NCI-H524 treated with DMSO at 0.1 percent for 48 hours (cell line): ENCODE data around the gene GSX1.
"Not testable (repeated sequence)": the region's sequence is repeated elsewhere in the genome, so short reads cannot be mapped to it uniquely, and the experiment has no call there.

Experiments used
- DNase-seq: peaks from one replicate; lab custom pipeline; 2025; lab: John Stamatoyannopoulos, UW

The GSX1 gene

DNA sequence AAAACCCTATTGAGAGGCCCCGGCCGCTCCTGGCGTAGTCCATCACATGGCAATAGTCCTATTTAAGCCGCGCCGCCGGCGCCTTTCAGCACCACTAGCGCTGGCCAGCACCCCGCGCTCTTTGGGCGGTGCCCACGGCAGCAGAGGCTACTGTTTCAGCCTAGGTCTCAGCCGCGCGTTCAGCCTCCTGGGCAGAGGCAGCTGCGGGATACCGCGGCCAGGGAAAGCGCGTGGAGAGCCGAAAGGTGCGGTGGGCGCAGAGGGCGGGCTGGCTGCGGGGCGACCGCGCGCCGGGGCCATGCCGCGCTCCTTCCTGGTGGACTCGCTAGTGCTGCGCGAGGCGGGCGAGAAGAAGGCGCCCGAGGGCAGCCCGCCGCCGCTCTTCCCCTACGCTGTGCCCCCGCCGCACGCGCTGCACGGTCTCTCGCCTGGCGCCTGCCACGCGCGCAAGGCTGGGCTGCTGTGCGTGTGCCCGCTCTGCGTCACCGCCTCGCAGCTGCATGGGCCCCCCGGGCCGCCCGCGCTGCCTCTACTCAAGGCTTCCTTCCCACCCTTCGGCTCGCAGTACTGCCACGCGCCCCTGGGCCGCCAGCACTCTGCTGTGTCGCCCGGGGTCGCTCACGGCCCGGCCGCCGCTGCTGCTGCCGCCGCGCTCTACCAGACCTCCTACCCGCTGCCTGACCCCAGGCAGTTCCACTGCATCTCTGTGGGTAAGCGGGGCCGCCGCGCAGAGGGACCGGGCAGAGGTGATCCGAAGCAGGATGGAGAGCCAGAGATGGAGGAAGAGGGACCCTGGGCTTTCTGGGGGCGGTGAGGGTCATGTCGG is at the start of gene GSX1:
Gene GSX1 (plus strand): TSS at position 91 of the 826 bp plus-strand sequence. CDS start 208 bp downstream, at position 299.
- no peak for DNase-seq

DNA sequence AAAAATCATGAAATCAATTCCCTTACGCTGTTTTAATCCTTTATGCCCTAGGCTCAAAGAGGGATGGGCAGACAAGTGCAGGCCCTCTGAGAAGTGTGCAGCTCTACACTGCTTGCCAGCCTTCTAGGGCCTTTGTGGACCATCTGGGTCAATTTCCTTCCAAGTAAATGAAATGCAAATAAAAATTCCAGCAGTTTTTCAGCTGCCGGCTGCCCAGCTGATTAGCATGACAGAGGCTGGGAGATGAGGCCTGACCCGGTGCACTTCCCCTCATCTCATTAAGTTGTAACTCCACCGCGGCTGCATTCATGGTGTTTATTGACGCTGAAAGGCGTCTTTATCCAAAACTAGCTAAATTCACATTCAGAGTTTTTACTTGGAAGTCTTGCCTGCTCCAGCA is 47.5 kb upstream of the GSX1 start:
- DNase-seq, result no peak

DNA sequence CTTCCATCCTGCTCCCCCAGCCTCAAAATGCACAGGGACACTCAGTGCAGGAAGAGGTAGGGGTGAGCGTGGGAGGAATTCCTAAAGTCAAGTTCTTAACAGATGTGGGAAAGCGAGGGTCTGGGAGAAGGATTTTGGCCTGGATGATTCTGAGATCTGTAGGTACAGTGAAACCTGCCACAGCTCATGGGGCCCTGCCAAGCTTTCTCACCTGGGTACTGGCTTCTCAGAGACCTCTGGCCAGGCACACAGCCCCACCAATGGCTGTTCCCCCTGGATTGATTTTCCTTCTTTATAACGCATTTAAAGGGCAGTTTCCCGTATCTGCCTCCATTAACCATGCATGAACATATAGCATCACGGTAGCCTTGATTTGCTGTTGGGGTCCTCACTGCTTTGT is 47.0 kb upstream of the GSX1 start:
- no peak for DNase-seq

DNA sequence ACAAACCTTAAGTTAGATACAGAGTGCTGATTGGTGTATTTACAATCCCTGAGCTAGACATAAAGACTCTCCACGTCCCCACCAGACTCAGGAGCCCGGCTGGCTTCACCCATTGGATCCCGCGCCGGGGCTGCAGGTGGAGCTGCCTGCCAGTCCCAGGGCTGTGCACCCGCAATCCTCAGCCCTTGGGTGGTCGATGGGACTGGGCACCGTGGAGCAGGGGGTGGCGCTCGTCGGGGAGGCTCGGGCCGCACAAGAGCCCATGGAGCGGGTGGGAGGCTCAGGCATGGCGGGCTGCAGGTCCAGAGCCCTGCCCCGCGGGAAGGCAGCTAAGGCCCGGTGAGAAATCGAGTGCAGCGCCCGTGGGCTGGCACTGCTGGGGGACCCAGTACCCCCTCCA is 44.1 kb upstream of the GSX1 start:
- not testable (repeated sequence) for DNase-seq

DNA sequence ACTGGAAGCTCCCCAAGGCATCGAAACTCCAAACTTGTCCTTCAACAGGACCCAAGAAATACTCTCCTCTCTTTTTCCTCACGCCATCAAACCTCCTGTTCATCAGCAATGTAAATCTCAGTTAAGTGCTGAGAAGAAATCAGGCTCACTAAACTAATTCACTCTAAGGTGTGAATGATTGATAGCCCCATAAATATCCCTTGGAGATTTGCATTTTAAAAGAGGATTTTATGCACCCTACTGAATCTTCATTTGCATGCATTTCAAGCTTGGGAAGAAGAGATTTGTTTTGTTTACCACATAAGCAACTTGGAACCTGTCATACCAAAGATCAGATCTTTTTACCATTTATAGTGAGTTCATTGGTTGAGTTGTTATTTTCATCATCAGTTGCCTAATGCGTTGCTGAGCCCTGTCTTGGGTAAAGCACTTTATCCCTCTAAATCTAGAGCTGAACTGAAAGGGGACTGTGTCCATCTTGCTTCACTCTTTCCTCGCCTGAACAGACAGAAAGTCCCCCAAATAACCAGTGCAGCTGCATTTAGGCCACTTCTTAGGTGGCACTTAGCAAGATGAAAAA is 40.2 kb upstream of the GSX1 start:
- no peak for DNase-seq

DNA sequence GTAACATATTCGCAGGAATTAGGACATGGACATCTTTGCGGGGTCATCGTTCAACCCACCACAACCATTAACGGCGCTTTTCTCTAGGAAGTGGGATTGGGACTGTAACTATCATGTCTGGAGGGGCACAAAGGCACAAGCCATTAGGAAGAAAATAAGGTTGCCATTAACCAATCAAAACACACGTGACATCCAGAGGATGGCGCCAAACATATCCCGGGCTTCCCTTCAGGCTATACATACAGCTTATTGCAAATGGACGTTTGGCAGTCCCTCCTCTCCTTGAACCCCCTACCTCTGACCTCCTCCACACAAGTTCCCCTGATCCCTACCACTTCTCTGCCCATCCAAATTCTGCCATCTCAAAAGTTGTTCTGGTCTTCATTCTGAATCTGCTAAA is 26.6 kb upstream of the GSX1 start:
- DNase-seq, result no peak

DNA sequence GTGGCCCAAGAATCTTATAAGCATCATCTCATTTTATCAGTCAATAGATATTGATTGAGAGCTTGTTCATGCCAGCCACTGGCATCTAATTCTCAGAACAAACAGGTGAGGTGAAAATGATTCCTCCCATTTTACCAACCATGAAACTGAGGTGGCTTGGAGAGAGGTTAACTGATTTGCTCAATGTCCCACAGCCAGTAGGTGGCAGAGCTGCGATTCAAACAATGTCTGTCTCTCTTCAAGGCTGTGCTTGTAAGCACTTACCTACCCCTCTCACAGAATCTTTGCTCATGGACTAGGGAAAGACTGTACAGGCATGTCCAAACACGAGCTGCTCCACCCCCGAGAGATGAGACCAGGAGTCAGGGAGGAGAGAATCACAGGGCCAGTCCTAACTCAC is 21.5 kb upstream of the GSX1 start:
- no peak for DNase-seq

DNA sequence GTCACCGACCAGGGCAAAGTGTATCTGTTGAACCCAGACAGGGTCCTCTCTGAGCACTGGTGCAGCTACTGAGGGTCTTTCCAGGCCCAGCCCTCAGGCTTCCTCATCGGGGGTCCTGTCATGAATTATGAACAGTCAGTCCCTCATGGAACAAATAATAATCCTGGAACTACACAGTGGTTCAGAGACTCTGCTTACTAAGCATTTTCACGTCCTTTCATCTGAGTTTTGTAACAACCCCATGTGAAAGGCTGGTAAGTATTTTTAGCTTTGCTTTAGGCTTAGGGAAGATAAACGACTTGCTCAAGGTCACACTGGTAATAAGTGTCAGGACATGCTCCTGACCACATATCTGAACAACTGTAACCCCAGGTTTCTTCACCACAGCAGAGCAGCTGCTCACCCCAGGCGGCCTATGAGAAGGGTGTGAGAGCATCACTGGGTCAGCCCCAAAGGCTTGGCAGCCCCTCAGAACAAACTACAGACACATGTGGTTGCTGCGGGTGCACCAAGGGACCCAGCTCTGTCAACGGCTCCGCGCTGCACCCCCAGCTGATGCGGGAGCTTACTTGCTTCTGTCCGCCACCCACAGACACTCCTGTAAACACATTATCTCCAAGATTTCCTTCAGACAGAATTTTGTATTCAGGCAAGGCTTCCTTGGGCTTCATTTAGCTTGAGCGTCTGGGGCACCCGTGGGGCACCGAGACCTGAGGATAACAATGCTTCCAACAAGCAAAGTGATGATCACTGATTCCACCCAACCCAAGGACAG is 19.4 kb upstream of the GSX1 start:
- DNase-seq, result no peak

DNA sequence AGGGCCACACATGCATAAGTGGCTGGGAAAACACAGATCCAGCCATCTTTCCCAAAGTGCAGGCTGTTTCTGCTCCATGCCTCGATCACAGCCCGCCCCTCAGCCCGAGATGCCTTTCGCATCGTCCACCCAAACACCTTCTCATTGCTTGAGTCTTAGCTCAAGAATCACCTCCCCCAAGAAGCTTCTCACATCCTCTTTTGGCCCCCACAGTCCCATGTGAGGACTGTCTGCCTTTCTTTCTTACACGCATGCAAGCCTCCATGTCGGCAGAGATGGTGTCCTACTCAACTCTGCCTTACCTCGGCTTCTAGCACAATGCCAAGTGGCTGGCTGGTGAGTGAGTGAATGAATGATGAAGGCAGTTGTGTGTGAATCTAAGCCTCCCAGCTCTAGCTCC is 18.1 kb upstream of the GSX1 start:
- no peak for DNase-seq

DNA sequence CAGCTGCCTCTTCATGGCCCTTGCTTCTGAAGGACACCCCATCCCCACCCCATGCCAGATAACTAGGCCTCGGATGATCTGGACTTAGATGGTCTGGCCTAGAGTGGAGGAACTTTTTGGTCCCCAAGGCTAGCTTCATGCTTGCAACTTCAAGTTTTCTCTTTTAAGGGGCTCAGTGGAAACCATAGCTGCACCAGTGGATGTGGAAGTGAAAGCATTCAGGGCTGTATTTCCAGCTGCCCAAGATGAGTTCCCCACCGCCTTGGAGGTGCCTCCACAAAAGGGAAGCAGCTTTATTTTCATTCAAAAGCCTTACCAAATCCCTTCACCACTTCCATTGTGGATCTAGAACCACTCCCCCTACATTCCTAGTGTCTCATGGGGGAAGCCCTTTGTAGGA is 17.6 kb upstream of the GSX1 start:
- no peak for DNase-seq

DNA sequence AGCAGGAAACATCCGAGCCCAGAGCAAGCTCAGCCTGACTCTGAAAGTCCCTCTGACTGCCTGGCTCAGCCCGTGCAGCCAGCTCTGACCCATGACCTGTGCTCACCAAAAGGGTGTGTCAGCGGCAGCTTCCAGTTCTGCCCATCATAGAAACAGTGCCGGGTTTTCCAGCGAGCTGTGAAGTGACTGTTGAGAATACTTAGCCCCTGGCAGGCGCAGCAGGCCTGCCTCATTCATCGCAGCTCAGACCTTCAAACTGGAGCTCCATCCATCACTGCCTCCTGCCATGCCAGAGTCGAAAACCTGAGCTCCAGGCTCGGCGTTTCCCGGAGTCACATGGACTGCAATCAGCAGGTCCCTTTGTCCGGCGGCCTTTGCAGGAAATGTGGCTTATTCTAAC is 16.3 kb upstream of the GSX1 start:
- DNase-seq, result no peak

DNA sequence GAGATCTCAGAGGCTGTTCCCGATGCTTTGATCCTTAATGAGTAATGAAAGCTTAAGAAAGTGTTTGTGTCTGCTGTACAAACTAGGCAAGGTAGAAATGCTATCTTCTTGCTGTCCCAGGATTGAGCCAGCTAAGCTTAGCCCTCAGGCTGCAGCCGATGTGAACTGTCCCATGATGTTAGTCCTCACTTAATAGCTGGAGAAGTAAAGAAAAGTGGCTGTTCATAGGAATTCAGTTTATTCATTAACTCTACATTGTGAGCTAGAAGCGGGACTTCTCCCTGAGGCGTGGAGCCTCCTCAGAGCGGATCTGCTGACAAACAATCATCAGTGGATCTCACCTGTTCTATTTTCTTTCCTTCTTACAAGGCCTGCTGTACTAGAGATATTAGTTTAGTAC is 10.1 kb upstream of the GSX1 start:
- no peak for DNase-seq

DNA sequence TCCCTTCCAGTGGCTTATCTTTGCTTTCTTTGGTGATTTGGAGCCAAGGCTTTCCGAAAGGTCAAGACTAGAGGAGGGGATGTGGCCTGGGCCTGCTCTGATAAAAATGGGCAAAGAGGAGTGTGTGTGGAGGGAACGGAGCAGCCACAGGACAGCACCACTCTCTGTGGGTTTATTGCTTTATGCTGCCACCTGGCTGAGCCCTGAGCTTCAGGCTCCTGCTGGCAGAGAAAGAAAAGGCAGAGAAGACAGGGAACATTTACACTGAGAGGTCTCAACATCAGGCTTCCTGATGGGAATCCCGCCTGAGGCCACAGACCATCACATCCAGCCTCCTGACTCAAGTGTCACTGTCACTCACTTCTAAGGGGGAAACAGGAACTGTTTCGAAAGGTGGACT is 9.2 kb upstream of the GSX1 start:
- DNase-seq, result no peak

DNA sequence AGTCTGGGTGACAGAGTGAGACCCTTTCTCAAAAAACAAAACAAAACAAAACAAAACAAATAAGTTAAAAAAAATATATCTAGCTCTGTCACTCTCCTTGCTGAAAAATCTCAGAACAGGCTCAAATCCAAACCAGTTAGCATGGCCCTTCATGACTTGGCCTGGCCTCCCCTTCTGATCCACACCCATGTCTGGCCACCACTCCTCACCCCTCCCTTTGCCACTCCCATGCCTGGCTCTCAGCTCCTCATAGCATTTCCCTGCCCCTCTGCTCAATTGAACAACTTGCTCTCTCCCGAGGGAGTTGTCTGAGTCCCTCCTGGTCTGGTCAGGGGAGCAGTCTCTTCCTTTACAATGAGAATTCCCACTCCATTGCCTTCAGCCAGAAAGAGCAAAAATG is 4.0 kb upstream of the GSX1 start:
- DNase-seq, result no peak

DNA sequence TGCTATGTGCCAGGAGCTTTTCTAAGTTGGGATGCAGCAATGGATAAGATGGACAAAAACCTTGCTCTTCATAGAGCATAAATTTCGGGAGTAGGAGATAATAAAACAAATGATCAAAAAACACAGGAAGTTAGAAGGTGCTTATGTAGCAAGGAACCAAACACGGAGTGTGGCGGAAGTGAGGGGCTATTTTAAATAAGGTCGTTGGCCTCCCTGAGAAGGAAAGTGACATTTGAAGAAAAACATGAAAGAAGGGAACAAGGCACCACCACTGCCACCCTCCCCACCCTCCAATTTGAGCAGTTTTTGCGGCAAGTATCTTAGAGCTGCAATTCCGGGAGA is 3.2 kb upstream of the GSX1 start:
- no peak for DNase-seq

DNA sequence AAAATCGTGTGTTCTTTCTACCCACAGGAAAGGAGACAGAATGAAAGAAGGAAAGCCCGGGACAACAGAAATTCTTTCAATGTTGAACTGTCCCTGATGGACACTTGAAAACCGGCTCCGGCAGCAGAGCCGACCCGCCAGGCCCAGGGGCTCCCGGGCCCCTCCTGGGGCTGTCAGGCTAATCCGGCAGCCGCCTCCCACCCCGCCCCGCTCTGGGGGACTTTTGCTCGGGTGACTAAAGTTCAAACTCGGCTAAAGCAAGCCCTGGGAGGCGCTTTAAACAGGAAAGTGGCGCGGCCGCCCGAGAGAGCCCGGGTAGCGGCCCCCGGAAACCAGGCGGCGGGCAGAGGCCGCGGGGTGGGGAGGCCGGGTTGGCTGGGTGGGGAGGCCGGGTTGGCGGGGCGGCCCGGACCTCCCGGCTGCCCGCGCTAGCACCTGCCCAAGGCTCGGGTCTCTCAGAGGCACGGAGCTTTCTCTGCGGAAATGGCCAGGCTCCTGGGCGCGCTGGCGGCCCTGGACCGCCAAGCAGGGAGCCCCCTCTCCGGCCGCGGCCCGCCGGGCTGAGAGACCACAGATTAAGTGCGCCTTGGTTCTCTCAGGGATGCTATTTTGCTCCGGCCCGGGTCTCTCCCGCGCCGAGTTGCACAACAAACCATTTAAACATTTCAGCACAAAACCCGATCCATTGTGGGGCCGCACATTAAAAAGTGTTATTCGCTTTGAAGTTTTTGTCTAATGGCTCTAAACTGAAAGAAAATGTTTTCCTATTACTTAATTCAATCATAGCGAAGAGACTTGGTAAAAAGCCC is 2.6 kb upstream of the GSX1 start:
- no peak for DNase-seq

DNA sequence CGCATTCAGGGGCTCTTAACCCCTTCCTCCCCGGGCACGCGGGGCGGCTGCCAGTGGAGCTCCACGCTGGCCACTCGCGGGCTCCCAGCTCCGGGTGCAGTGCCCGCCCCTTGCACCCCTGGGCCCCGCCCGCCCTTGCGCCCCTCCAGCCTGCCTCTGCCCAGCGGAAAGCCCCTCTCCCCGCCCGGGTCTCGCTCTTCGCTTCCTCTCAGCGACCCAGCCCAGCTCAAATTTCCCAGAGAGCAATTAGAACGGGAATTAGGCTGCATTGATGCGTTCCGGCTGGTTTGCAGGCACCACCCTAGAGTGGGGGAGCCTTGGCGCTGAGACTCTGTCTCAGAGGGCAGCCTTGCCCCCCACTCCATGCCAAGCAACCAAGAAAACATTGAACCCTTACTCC is 1.8 kb upstream of the GSX1 start:
- no peak for DNase-seq

DNA sequence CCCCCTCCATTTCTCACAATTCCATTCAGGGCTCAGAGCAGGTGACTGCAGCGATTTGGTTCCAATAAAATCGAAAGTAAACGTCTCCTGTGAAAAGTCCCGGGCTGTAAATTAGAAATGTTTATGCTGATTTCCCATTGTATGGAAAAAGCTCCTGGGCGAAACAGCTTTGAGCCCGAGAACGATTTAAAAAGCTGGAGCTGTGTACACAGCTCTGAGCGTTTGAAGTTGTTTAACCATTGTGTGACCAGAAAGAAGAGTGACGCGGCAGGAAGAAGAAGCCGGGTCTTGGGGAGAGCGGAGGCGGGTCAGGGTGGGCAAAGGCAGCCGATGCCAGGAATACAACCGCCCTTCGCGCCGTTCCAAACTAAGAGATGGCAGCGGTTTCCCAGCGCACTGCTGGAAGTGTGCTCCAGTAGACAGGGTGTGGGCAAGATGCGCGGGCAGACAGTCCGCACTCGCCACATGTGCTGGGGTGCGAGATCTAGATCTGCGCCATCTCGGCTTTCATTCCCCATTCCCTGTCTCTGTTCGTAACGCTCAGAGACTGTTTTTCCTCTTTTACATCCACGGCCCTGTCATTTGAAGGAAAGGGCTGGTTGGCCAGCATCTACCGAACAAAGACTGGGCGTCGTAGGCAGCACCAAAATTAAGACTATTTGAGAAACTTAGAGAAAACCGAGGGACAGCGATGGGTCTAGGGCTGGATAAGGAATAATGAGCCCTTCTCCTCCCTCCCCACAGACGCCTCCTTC is 960 bp upstream of the GSX1 start:
- DNase-seq, result no peak

DNA sequence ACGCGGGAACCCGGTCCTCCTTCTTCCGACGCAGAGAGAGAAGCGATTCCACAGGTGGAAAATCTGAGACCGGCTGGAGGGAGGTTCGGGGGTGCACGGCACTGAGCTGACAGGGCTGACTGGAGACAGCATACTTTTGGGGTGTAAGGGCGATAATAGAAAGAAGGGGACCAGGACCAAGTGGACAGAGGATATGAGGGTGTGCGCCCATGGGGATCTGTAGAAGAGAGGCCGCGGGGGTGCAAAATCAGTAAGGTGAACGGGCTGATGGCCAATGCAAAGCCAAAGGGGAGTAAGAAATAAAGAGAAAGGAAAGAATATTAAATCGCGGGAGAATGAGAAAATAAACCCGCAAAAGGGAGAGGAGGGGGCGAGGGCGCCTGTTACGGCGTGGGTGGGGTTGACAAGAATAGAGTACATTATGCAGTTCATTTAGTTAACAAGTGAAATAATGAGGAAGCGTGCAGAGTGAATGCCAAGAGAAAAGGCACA is 336 bp upstream of the GSX1 start:
- DNase-seq, result no peak

DNA sequence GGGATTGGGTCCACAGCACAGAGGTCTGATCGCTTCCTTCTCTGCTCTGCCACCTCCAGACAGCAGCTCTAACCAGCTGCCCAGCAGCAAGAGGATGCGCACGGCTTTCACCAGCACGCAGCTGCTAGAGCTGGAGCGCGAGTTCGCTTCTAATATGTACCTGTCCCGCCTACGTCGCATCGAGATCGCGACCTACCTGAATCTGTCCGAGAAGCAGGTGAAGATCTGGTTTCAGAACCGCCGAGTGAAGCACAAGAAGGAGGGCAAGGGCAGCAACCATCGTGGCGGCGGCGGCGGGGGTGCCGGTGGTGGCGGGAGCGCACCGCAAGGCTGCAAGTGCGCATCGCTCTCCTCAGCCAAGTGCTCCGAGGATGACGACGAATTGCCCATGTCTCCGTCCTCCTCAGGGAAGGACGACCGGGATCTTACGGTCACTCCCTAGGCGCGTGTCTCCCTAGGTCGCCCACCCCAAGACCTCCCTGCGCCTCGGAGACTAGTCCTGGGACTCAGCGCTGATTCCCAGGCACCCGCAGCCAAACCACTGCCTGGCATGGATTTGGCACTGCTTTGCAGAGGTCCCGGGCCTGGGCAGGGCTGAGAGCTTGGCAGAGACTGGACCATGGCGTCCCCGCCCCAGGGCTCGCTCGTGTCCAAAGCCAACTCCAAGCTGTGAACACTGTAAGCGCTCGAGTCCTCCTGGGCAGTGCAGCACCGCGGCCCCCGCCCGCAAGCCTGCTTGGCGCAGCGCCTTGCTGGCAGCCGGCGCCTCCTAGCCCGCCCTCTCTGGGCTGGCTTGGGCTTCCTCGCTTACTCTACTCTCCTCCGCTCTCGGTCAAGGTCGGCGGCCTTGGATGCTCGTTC is 1.5 kb downstream of the GSX1 start:
- DNase-seq, result no peak

DNA sequence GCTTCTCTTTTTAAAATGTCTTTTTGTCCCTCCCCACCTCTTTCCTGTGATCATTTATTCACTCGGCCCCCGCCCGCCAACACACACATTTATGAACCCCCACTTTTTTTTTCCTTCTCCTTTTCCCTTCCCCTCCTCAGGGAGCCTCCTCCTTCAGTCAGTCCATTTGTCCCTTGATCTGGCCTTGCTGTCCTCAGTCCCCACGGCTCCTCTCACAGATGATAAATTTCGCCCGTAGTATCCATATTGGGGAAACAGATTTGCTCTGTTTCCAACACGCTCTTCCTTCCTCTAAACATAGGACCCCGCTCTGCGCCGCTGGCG is 2.0 kb downstream of the GSX1 start:
- no peak for DNase-seq
